ENCODE measurements around the gene ELL. TPM values are rescaled to one million over a fixed set of nuclear protein-coding genes. Genes with fewer than 3 reads are reported as not detected.

Gene ELL
- 11.6 to 17.3 TPM (median 13.1 TPM) in 3 replicates for total RNA-seq (2021)
- Bru-seq, nascent RNA: percentile 50 among the genes with signal in this experiment
- long read RNA-seq, experiment 1, full-length matches to known transcripts: 67 of 89 reads
- long read RNA-seq, experiment 1, partial matches to known transcripts: 10 of 89 reads
- long read RNA-seq, experiment 1, other reads (novel, unspliced or antisense): 12 of 89 reads
- long read RNA-seq, experiment 2, full-length matches to known transcripts: 7 of 20 reads
- long read RNA-seq, experiment 2, partial matches to known transcripts: 1 of 20 reads
- long read RNA-seq, experiment 2, other reads (novel, unspliced or antisense): 12 of 20 reads
- long read RNA-seq, experiment 3, full-length matches to known transcripts: 4 of 5 reads
- long read RNA-seq, experiment 3, partial matches to known transcripts: 0 of 5 reads
- long read RNA-seq, experiment 3, other reads (novel, unspliced or antisense): 1 of 5 reads

DNA sequence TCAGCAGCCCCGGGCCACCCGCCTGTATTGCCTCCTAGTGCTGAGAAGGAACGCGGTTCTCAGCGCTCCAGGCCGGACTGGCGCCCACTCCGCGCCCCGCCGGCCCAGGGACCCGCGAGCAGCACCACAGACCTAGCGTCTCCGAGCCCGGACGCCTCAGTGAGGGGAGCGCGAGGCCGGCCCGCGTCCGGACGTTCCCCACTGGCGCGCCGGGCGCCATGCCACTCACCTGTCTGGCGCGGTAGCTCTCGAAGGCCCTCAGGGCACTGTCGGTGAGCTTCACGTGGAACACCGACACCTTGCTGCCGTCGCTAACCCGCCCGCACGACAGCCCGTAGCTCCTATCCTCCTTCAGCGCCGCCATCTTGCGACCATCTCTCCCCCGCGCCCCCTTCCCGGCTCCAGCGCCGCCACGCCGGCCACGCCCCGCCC is at the start of gene ELL:
TSS of gene ELL (minus strand) at position 379 of the 432 bp plus-strand sequence. CDS start at position 364, 15 bp downstream.
- H3K27me3 Mint-ChIP-seq (ENCODE audit: low read depth): no peaks in the 10 kb centered on the region
- no peaks in the 10 kb centered on the region for H3K36me3 Mint-ChIP-seq
- peak within 1 kb of the TSS; percentile 81 for H3K4me3 Mint-ChIP-seq
- peak within 1 kb of the TSS; percentile 87 for H3K27ac Mint-ChIP-seq
- CTCF ChIA-PET: interaction anchor here (0.5 to 5.0 kb wide), 23 partner anchors 13 to 628 kb away, joined by 3 to 55 read pairs (median 7); partner anchors contain the start of genes KXD1 and UBA52
- no peaks in the 10 kb centered on the region for H3K9me3 Mint-ChIP-seq
- DNase-seq (ENCODE audit: low spot score) (no peak), ATAC-seq (no peak)
- H3K4me1 Mint-ChIP-seq: peaks cover 7% of the 10 kb centered on the region
- POLR2A ChIA-PET: no interaction called here
- TF ChIP-seq, protein P1, sequence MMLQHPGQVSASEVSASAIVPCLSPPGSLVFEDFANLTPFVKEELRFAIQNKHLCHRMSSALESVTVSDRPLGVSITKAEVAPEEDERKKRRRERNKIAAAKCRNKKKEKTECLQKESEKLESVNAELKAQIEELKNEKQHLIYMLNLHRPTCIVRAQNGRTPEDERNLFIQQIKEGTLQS (CRISPR knock-in tag; conservative IDR thresholded peaks at IDR 0.05): no peak
- TF ChIP-seq HMGA2 (CRISPR knock-in tag; IDR thresholded peaks at IDR 0.05) (no peak), EMX1 (CRISPR knock-in tag; IDR thresholded peaks at IDR 0.05) (no peak), KAT7 (CRISPR knock-in tag; IDR thresholded peaks at IDR 0.05; ENCODE audit: borderline replicate concordance) (no peak), ZNF263 (CRISPR knock-in tag; IDR thresholded peaks at IDR 0.05; ENCODE audit: low read depth) (no peak), NR3C1 (CRISPR knock-in tag; conservative IDR thresholded peaks at IDR 0.05; ENCODE audit: low read depth) (no peak), ZNF671 (CRISPR knock-in tag; IDR thresholded peaks at IDR 0.05) (no peak), MYBL2 (CRISPR knock-in tag; IDR thresholded peaks at IDR 0.05) (no peak), PRRX2 (CRISPR knock-in tag; IDR thresholded peaks at IDR 0.05) (no peak), RELA (CRISPR knock-in tag; IDR thresholded peaks at IDR 0.05; ENCODE audit: borderline replicate concordance) (peak; percentile 34; the same call in 1 of the 2 replicates), GRHL2 (CRISPR knock-in tag; IDR thresholded peaks at IDR 0.05; ENCODE audit: insufficient replicate concordance, severe bottlenecking) (no peak)
- TF ChIP-seq, protein P2, sequence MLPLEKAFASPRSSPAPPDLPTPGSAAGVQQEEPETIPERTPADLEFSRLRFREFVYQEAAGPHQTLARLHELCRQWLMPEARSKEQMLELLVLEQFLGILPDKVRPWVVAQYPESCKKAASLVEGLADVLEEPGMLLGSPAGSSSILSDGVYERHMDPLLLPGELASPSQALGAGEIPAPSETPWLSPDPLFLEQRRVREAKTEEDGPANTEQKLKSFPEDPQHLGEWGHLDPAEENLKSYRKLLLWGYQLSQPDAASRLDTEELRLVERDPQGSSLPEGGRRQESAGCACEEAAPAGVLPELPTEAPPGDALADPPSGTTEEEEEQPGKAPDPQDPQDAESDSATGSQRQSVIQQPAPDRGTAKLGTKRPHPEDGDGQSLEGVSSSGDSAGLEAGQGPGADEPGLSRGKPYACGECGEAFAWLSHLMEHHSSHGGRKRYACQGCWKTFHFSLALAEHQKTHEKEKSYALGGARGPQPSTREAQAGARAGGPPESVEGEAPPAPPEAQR (CRISPR knock-in tag; IDR thresholded peaks at IDR 0.05): no peak
- TF ChIP-seq, protein P3, sequence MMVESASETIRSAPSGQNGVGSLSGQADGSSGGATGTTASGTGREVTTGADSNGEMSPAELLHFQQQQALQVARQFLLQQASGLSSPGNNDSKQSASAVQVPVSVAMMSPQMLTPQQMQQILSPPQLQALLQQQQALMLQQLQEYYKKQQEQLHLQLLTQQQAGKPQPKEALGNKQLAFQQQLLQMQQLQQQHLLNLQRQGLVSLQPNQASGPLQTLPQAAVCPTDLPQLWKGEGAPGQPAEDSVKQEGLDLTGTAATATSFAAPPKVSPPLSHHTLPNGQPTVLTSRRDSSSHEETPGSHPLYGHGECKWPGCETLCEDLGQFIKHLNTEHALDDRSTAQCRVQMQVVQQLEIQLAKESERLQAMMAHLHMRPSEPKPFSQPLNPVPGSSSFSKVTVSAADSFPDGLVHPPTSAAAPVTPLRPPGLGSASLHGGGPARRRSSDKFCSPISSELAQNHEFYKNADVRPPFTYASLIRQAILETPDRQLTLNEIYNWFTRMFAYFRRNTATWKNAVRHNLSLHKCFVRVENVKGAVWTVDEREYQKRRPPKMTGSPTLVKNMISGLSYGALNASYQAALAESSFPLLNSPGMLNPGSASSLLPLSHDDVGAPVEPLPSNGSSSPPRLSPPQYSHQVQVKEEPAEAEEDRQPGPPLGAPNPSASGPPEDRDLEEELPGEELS (CRISPR knock-in tag; IDR thresholded peaks at IDR 0.05): peak; percentile 16; the same call in 1 of the 2 replicates
- TF ChIP-seq, protein P4, sequence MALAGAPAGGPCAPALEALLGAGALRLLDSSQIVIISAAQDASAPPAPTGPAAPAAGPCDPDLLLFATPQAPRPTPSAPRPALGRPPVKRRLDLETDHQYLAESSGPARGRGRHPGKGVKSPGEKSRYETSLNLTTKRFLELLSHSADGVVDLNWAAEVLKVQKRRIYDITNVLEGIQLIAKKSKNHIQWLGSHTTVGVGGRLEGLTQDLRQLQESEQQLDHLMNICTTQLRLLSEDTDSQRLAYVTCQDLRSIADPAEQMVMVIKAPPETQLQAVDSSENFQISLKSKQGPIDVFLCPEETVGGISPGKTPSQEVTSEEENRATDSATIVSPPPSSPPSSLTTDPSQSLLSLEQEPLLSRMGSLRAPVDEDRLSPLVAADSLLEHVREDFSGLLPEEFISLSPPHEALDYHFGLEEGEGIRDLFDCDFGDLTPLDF (CRISPR knock-in tag; IDR thresholded peaks at IDR 0.05): no peak
- TF ChIP-seq, protein P5, sequence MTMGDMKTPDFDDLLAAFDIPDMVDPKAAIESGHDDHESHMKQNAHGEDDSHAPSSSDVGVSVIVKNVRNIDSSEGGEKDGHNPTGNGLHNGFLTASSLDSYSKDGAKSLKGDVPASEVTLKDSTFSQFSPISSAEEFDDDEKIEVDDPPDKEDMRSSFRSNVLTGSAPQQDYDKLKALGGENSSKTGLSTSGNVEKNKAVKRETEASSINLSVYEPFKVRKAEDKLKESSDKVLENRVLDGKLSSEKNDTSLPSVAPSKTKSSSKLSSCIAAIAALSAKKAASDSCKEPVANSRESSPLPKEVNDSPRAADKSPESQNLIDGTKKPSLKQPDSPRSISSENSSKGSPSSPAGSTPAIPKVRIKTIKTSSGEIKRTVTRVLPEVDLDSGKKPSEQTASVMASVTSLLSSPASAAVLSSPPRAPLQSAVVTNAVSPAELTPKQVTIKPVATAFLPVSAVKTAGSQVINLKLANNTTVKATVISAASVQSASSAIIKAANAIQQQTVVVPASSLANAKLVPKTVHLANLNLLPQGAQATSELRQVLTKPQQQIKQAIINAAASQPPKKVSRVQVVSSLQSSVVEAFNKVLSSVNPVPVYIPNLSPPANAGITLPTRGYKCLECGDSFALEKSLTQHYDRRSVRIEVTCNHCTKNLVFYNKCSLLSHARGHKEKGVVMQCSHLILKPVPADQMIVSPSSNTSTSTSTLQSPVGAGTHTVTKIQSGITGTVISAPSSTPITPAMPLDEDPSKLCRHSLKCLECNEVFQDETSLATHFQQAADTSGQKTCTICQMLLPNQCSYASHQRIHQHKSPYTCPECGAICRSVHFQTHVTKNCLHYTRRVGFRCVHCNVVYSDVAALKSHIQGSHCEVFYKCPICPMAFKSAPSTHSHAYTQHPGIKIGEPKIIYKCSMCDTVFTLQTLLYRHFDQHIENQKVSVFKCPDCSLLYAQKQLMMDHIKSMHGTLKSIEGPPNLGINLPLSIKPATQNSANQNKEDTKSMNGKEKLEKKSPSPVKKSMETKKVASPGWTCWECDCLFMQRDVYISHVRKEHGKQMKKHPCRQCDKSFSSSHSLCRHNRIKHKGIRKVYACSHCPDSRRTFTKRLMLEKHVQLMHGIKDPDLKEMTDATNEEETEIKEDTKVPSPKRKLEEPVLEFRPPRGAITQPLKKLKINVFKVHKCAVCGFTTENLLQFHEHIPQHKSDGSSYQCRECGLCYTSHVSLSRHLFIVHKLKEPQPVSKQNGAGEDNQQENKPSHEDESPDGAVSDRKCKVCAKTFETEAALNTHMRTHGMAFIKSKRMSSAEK (CRISPR knock-in tag; IDR thresholded peaks at IDR 0.05; ENCODE audit: borderline replicate concordance): no peak
- TF ChIP-seq, protein P6, sequence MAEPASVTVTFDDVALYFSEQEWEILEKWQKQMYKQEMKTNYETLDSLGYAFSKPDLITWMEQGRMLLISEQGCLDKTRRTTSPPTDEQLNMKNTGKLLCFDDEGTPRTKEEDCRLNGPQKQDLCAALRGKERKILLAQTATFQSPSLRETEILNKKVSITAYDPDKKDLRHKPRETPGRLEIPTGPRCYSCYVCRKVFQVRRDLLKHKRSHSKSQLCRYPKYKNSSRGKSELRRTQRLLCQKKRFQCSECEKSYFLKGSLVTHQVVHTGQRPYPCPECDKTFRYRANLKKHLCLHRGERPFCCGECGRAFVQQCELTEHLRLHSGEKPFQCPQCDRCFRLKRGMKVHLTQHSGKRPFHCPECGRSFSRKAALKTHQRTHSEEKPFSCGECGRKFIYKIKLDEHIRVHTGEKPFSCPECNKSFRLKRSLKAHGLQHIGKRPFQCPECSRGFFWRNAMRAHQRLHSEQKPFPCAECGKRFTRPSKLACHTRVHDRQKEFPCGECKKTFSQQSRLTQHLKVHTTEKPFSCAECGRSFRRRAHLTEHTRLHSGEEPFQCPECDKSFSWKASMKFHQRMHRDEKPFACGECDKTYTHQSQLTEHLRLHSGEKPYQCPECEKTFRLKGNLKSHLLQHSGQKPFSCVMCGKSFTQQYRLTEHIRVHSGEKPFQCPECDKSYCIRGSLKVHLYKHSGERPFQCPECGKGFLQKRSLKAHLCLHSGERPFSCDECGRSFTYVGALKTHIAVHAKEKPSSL (CRISPR knock-in tag; conservative IDR thresholded peaks at IDR 0.05): no peak
- TF ChIP-seq, protein P7, sequence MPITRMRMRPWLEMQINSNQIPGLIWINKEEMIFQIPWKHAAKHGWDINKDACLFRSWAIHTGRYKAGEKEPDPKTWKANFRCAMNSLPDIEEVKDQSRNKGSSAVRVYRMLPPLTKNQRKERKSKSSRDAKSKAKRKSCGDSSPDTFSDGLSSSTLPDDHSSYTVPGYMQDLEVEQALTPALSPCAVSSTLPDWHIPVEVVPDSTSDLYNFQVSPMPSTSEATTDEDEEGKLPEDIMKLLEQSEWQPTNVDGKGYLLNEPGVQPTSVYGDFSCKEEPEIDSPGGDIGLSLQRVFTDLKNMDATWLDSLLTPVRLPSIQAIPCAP (CRISPR knock-in tag; IDR thresholded peaks at IDR 0.05): no peak
- TF ChIP-seq, protein P8, sequence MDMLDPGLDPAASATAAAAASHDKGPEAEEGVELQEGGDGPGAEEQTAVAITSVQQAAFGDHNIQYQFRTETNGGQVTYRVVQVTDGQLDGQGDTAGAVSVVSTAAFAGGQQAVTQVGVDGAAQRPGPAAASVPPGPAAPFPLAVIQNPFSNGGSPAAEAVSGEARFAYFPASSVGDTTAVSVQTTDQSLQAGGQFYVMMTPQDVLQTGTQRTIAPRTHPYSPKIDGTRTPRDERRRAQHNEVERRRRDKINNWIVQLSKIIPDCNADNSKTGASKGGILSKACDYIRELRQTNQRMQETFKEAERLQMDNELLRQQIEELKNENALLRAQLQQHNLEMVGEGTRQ (CRISPR knock-in tag; IDR thresholded peaks at IDR 0.05): no peak
- TF ChIP-seq, protein P9, sequence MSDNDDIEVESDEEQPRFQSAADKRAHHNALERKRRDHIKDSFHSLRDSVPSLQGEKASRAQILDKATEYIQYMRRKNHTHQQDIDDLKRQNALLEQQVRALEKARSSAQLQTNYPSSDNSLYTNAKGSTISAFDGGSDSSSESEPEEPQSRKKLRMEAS (CRISPR knock-in tag; IDR thresholded peaks at IDR 0.05): 0 out of 2 replicates have a peak, but pooled peaks have one; percentile 42
- TF ChIP-seq, protein P10, sequence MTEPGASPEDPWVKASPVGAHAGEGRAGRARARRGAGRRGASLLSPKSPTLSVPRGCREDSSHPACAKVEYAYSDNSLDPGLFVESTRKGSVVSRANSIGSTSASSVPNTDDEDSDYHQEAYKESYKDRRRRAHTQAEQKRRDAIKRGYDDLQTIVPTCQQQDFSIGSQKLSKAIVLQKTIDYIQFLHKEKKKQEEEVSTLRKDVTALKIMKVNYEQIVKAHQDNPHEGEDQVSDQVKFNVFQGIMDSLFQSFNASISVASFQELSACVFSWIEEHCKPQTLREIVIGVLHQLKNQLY (CRISPR knock-in tag; IDR thresholded peaks at IDR 0.05): no peak
